ENCODE data around the gene CHAF1B. TPM values are rescaled to one million over a fixed set of nuclear protein-coding genes. Genes with fewer than 3 reads are reported as not detected.
A peak's percentile ranks its signal among the peaks of the same experiment; 100 is the strongest.

CHAF1B gene
- total and polyA plus RNA-seq, 9 of the 15 experiments (the other 6 are each of a cell fraction or from before 2014, with no cell fraction given), result 7.5 to 36.8 (median 21.0) TPM

DNA sequence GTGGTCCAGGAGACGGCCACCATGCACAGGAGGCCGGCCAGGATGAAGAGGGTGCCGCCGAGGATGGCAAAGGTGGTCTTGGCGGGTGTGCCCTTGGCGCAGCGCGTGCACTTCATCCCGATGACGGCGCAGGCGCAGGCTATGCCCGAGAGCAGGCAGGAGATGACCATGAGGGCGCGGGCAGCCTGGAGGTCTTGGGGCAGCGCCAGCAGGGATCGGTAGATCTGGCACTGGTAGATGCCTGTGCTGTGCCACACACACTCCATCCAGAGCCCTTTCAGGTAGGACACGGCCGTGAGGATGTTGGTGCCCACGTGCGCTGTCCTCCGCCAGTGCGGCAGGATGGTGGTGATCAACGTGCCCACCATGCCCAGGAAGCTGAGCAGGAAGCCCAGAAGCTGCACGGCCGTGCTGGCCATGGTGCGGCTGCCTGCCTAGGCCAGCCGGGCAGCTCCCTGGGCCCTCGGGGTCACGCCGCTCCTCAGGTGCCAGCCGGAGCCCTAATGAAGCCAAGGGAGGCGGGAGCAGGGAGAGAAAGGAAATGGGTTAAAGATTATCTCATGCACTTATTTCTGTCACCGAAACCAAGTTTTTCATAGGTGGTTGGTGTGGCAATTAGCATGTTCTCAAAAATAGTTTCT is 76.2 kb downstream of the CHAF1B start:
- CTCF ChIA-PET (ENCODE audit: low intra/inter-chr PET ratio), result no interaction called here
- BruUV-seq (replicated peaks), result no TSS peak
- Histone ChIP-seq H3K9ac (ENCODE audit: insufficient read depth in 1 of 2, low read depth in 2 of 2, low read length in 2 of 2) (peak overlapping the region in 1 of 2 experiments; percentile 14; a peak in 1 of 4 replicates), H3K9me1 (ENCODE audit: control insufficient read depth, insufficient read depth, low read length) (no peaks in the 10 kb centered on the region), H4K20me1 (replicated peaks; ENCODE audit: control insufficient read depth, insufficient read depth, low read length) (peaks cover 6% of the 10 kb centered on the region; the same call in 1 of the 2 replicates), H3K36me3 (ENCODE audit: control insufficient read depth, insufficient read depth, low read length) (no peaks in the 10 kb centered on the region), H3K4me3 (no peak overlapping the region), H3K4me2 (ENCODE audit: insufficient read depth, low read length) (no peak overlapping the region), H3K79me2 (ENCODE audit: control insufficient read depth, insufficient read depth, low read length) (no peaks in the 10 kb centered on the region), H2AFZ (ENCODE audit: low read depth, low read length) (no peak overlapping the region), H3K4me1 (replicated peaks in 1 of 2; ENCODE audit: control insufficient read depth in 2 of 2, insufficient read depth in 2 of 2, low read length in 2 of 2) (peaks cover 0 to 9% of the 10 kb centered on the region in 2 experiments; a peak in 1 of 5 replicates), H3K27me3 (ENCODE audit: control insufficient read depth in 2 of 2, insufficient read depth in 2 of 2, low read length in 2 of 2) (peaks cover 52 to 79% of the 10 kb centered on the region in 2 experiments), H3K27ac (ENCODE audit: extremely low read depth, low read depth, low read length) (no peak overlapping the region), H3K9me3 (replicated peaks; ENCODE audit: control insufficient read depth, insufficient read depth, low read depth, low read length) (no peaks in the 10 kb centered on the region)
- WGBS (ENCODE audit: insufficient coverage, low coverage, missing lambda C conversion rate), result 5% methylated on average over 34 of the region's 34 CpGs
- intact Hi-C loops (cut with micrococcal nuclease) (no loop called here), in situ Hi-C loops (cut with MboI) (no loop called here)
- POLR2A ChIA-PET, result no interaction called here
- no peak for ATAC-seq
- DNase-seq (ENCODE audit: extremely low read depth in 1 of 4, low spot score in 3 of 4), result no peak
- TF ChIP-seq U2AF2 (optimal IDR thresholded peaks at IDR 0.05; ENCODE audit: low read depth, low read length), result no peak
- TF ChIP-seq TEAD1 (CRISPR knock-in tag; IDR thresholded peaks at IDR 0.05), result no peak
- TF ChIP-seq, protein P1, sequence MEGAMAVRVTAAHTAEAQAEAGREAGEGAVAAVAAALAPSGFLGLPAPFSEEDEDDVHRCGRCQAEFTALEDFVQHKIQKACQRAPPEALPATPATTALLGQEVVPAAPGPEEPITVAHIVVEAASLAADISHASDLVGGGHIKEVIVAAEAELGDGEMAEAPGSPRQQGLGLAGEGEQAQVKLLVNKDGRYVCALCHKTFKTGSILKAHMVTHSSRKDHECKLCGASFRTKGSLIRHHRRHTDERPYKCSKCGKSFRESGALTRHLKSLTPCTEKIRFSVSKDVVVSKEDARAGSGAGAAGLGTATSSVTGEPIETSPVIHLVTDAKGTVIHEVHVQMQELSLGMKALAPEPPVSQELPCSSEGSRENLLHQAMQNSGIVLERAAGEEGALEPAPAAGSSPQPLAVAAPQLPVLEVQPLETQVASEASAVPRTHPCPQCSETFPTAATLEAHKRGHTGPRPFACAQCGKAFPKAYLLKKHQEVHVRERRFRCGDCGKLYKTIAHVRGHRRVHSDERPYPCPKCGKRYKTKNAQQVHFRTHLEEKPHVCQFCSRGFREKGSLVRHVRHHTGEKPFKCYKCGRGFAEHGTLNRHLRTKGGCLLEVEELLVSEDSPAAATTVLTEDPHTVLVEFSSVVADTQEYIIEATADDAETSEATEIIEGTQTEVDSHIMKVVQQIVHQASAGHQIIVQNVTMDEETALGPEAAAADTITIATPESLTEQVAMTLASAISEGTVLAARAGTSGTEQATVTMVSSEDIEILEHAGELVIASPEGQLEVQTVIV (CRISPR knock-in tag; IDR thresholded peaks at IDR 0.05; ENCODE audit: borderline replicate concordance), result no peak
- no peak for TF ChIP-seq CBX2 (IDR thresholded peaks at IDR 0.05; ENCODE audit: insufficient read depth, low read length, poor library complexity, severe bottlenecking)
- TF ChIP-seq, protein P2, sequence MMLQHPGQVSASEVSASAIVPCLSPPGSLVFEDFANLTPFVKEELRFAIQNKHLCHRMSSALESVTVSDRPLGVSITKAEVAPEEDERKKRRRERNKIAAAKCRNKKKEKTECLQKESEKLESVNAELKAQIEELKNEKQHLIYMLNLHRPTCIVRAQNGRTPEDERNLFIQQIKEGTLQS (IDR thresholded peaks at IDR 0.05), result no peak
- TF ChIP-seq, protein P2 (CRISPR knock-in tag; conservative IDR thresholded peaks at IDR 0.05), result no peak
- no peak for TF ChIP-seq POLR2AphosphoS5 (IDR thresholded peaks at IDR 0.05; ENCODE audit: control insufficient read depth, insufficient read depth, low read depth, low read length)
- TF ChIP-seq, protein P3, sequence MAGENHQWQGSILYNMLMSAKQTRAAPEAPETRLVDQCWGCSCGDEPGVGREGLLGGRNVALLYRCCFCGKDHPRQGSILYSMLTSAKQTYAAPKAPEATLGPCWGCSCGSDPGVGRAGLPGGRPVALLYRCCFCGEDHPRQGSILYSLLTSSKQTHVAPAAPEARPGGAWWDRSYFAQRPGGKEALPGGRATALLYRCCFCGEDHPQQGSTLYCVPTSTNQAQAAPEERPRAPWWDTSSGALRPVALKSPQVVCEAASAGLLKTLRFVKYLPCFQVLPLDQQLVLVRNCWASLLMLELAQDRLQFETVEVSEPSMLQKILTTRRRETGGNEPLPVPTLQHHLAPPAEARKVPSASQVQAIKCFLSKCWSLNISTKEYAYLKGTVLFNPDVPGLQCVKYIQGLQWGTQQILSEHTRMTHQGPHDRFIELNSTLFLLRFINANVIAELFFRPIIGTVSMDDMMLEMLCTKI (IDR thresholded peaks at IDR 0.05; ENCODE audit: partially characterized antibody), result no peak
- TF ChIP-seq NBN (IDR thresholded peaks at IDR 0.05; ENCODE audit: low read depth), result no peak
- TF ChIP-seq SMARCE1 (IDR thresholded peaks at IDR 0.05), result no peak
- TF ChIP-seq GTF2A2 (tag; IDR thresholded peaks at IDR 0.05), result no peak
- FAIRE-seq, result no peak
